ENCODE results near the gene TEX2.

TEX2 gene

GRCh38 chr17:64281962-64282752, 19.1 kb upstream of the TEX2 start:
- POLR2A ChIA-PET, result interaction anchor here (0.6 to 2.1 kb wide), 5 partner anchors 117 to 168 kb away, joined by 3 to 12 read pairs (median 3); partner anchors contain the start of gene ERN1
- H3K4me3 ChIP-seq (ENCODE audit: low read depth, low read length), result no peak overlapping the region
- DNase-seq (ENCODE audit: low read depth, low spot score), result no peak
- CTCF ChIA-PET, result interaction anchor here (0.8 to 5.3 kb wide), 39 partner anchors 8 to 401 kb away, joined by 3 to 90 read pairs (median 4); partner anchors contain the start of genes ERN1, GH1, GH2 and TEX2
- TF ChIP-seq CTCF (IDR thresholded peaks at IDR 0.05; ENCODE audit: insufficient read depth, low read length, missing control alignments), result peak; percentile 62

GRCh38 chr17:64278614-64279013, 15.6 kb upstream of the TEX2 start:
- POLR2A ChIA-PET, result interaction anchor here (1.1 to 2.0 kb wide), 2 partner anchors 133 kb away, joined by 7 read pairs; no protein-coding TSS in a partner anchor

GRCh38 chr17:64277831-64278562, 14.9 kb upstream of the TEX2 start:
- POLR2A ChIA-PET, result interaction anchor here (0.7 to 1.3 kb wide), 4 partner anchors 132 to 162 kb away, joined by 3 to 7 read pairs (median 6); partner anchors contain the start of gene ERN1
- no peak for DNase-seq (ENCODE audit: low read depth, low spot score)
- CTCF ChIA-PET, result interaction anchor here (0.8 to 5.3 kb wide), 4 partner anchors 129 to 367 kb away, joined by 3 to 67 read pairs (median 11); partner anchors contain the start of gene CSHL1
- no peak for TF ChIP-seq CTCF (IDR thresholded peaks at IDR 0.05; ENCODE audit: insufficient read depth, low read length, missing control alignments)
- H3K4me3 ChIP-seq (ENCODE audit: low read depth, low read length), result no peak overlapping the region

More at GRCh38 chr17:64278614-64279013, 15.6 kb upstream of the TEX2 start:
- CTCF ChIA-PET, result interaction anchor here (0.9 to 5.3 kb wide), 6 partner anchors 24 to 374 kb away, joined by 3 to 90 read pairs (median 10); no protein-coding TSS in a partner anchor
- TF ChIP-seq CTCF (IDR thresholded peaks at IDR 0.05; ENCODE audit: insufficient read depth, low read length, missing control alignments), result no peak
- DNase-seq (ENCODE audit: low read depth, low spot score), result no peak
- no peak overlapping the region for H3K4me3 ChIP-seq (ENCODE audit: low read depth, low read length)

- DNase-seq (ENCODE audit: low read depth, low spot score), result no peak
- ChIA-PET POLR2A (interaction anchor here (1.1 to 1.3 kb wide), 2 partner anchors 131 to 147 kb away, joined by 3 to 5 read pairs; partner anchors contain the start of gene ERN1), CTCF (interaction anchor here (0.8 to 4.3 kb wide), 4 partner anchors 128 to 248 kb away, joined by 3 to 16 read pairs (median 8); no protein-coding TSS in a partner anchor)
- no peak for TF ChIP-seq CTCF (IDR thresholded peaks at IDR 0.05; ENCODE audit: insufficient read depth, low read length, missing control alignments)
- no peak overlapping the region for H3K4me3 ChIP-seq (ENCODE audit: low read depth, low read length)
These were observed 14.0 kb upstream of the TEX2 start for GRCh38 chr17:64276961-64277505.

GRCh38 chr17:64275016-64275415, 12.0 kb upstream of the TEX2 start:
- POLR2A ChIA-PET, result interaction anchor here (1.5 kb wide), 1 partner anchor 129 kb away, joined by 3 read pairs; no protein-coding TSS in a partner anchor
- H3K4me3 ChIP-seq (ENCODE audit: low read depth, low read length), result no peak overlapping the region
- DNase-seq (ENCODE audit: low read depth, low spot score), result no peak
- TF ChIP-seq CTCF (IDR thresholded peaks at IDR 0.05; ENCODE audit: insufficient read depth, low read length, missing control alignments), result no peak
- CTCF ChIA-PET, result interaction anchor here (0.8 kb wide), 1 partner anchor 13 kb away, joined by 3 read pairs; no protein-coding TSS in a partner anchor
